ENCODE measurements around the gene VAT1L. TPM values are rescaled to one million over a fixed set of nuclear protein-coding genes. Genes with fewer than 3 reads are reported as not detected.
"Not testable (repeated sequence)": the region's sequence is repeated elsewhere in the genome, so short reads cannot be mapped to it uniquely, and the experiment has no call there.

Gene VAT1L
- total RNA-seq, 2 experiments from 2014 or later: not detected

DNA sequence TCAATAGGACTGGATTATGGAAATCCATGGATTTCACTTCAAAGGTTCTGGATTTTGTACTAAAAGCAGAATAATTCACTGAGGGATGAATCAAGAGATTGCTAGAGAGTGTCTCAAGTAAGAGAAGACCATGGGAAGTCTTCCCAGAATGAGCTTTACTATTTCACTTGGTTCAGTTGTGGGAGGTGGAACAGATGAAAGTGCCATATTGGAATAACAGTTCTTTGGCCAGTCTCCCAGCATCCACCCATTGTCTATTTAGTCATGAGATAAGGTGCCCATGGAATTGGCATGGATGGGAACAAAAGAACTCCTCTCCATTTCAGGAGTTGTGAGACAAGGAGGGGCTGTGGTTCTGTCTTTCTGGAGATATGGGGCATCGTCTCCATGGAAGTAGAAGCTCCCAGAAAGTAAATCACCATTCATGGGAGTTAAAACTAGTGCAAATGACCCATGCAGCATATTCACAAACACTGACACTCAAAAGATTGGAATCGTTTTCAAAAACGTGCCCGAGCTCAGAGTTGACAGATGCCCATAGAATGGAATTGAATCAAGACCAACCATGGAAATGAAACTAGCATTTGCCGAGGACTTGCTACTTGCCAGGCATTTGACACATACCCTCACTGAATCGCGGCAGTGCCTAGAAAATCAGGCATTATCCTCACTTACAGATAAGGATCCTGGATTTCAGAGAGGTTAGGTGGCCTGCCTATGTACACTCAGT lies 197.8 kb downstream of the VAT1L start:
- intact Hi-C loops (cut with micrococcal nuclease): no loop called here

DNA sequence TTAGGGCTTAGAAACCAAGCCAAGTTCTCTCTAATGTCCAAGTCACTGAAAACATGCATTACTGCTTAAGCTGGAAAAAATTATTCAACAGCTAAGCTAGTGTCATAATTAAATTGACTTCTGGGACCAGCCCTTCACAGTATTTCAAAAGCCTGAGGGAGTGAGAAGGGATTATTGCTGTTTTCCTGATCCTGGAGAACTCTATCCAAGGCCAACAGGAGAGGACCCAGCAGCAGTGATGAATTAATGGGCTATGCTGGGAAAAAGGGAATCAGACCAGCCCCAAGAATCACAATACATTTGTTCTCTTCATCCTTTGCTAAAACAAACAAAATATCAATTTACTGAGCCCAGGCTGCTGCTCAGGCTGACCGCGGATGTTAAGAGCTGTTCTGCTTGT lies 199.4 kb downstream of the VAT1L start:
- DNase-seq: no peak
- POLR2A ChIA-PET: no interaction called here
- peaks cover 9% of the 10 kb centered on the region for H3K27me3 Mint-ChIP-seq
- no peaks in the 10 kb centered on the region for H3K4me1 Mint-ChIP-seq (ENCODE audit: low read depth)
- H3K9me3 Mint-ChIP-seq: no peaks in the 10 kb centered on the region
- intact Hi-C loops (cut with micrococcal nuclease): no loop called here
- CTCF ChIA-PET: interaction anchor here (1.9 kb wide), 1 partner anchor 18 kb away, joined by 5 read pairs; no protein-coding TSS in a partner anchor
- H3K36me3 Mint-ChIP-seq: no peaks in the 10 kb centered on the region
- no peak overlapping the region for H3K27ac Mint-ChIP-seq
- H3K4me3 Mint-ChIP-seq: no peak overlapping the region

More for the DNA sequence above, 197.8 kb downstream of the VAT1L start:
- ChIA-PET CTCF (no interaction called here), POLR2A (no interaction called here)
- peaks cover 6% of the 10 kb centered on the region for H3K27me3 Mint-ChIP-seq
- H3K27ac Mint-ChIP-seq: no peak overlapping the region
- no peaks in the 10 kb centered on the region for H3K36me3 Mint-ChIP-seq
- H3K4me3 Mint-ChIP-seq: no peak overlapping the region
- no peaks in the 10 kb centered on the region for H3K9me3 Mint-ChIP-seq
- no peaks in the 10 kb centered on the region for H3K4me1 Mint-ChIP-seq (ENCODE audit: low read depth)
- no peak for DNase-seq

DNA sequence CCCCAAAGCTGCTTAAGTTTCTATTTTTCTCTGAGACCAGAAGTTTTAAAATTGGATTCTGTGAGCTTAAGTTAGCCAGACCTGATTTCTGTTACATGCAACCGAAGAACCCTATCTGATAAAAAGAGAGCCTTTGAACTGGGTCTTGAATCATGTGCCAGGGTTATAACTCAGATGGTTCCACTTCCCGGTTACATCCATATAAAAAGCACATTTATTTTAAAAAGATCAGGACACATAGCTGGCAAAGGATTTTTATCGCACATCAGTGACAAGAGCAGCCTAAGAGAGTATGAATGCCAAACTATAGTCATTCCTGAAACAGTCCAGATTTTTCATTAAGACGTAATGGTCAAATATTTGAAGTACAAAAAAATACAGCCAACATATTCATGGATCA lies 201.5 kb downstream of the VAT1L start:
- ChIA-PET POLR2A (no interaction called here), CTCF (interaction anchor here (0.6 to 1.9 kb wide), 3 partner anchors 13 to 404 kb away, joined by 3 to 6 read pairs (median 5); no protein-coding TSS in a partner anchor)
- no peak for DNase-seq
- no peaks in the 10 kb centered on the region for H3K9me3 Mint-ChIP-seq
- H3K4me1 Mint-ChIP-seq (ENCODE audit: low read depth): no peaks in the 10 kb centered on the region
- peaks cover 9% of the 10 kb centered on the region for H3K27me3 Mint-ChIP-seq
- intact Hi-C loops (cut with micrococcal nuclease): no loop called here
- no peaks in the 10 kb centered on the region for H3K36me3 Mint-ChIP-seq
- no peak overlapping the region for H3K27ac Mint-ChIP-seq
- H3K4me3 Mint-ChIP-seq: no peak overlapping the region

DNA sequence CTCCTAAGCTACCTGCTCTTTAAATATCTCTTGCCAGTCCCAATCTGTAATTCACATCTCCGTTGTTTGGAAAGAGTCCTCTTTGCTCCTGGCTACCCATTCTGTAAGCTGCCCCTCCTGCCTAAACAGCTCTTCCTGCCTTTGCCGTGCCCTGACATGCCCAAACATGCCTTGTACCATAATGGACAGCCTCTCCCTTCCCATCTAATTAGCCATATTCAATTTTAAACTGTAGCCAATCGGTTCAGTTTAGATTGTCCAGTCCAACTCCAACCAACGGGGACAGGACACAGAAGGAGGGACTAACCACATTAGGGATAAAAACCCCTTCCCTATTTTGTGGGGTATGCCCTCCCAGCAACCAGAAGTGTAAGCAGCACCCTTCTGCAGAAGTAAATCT lies 203.3 kb downstream of the VAT1L start:
- POLR2A ChIA-PET: interaction anchor here (0.9 kb wide), 1 partner anchor 9 kb away, joined by 3 read pairs; no protein-coding TSS in a partner anchor
- no peak overlapping the region for H3K27ac Mint-ChIP-seq
- H3K9me3 Mint-ChIP-seq: peaks cover 8% of the 10 kb centered on the region
- no peak overlapping the region for H3K4me3 Mint-ChIP-seq
- H3K36me3 Mint-ChIP-seq: no peaks in the 10 kb centered on the region
- intact Hi-C loops (cut with micrococcal nuclease): no loop called here
- H3K27me3 Mint-ChIP-seq: peaks cover 6% of the 10 kb centered on the region
- H3K4me1 Mint-ChIP-seq (ENCODE audit: low read depth): no peaks in the 10 kb centered on the region
- CTCF ChIA-PET: interaction anchor here (1.0 to 1.6 kb wide), 3 partner anchors 9 to 21 kb away, joined by 3 to 8 read pairs (median 4); no protein-coding TSS in a partner anchor
- DNase-seq: no peak

DNA sequence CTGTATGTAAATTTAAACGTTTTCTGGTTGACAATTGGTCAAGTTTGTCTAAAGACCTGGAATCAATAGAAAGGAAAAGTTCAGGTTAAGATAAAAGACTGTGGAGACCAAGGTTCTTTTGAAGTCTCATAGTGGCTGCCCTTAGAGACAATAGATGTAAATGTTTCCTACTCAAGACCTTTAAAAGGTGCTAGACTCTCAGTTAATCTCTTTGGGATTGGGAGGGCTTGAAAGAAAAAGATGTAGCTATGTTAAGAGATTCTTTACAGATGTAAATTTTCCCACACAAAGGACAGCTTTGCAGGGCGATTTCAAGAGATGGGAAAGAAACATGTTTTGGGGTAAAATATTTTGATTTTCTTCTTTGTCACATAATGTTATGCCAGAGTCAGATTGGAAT lies 204.0 kb downstream of the VAT1L start:
- POLR2A ChIA-PET; H3K27ac Mint-ChIP-seq; H3K4me3 Mint-ChIP-seq; H3K27me3 Mint-ChIP-seq; intact Hi-C loops (cut with micrococcal nuclease); H3K36me3 Mint-ChIP-seq; DNase-seq; H3K9me3 Mint-ChIP-seq; H3K4me1 Mint-ChIP-seq (ENCODE audit: low read depth): not testable (repeated sequence)
- CTCF ChIA-PET: interaction anchor here (1.4 to 1.6 kb wide), 2 partner anchors 8 to 10 kb away, joined by 4 to 8 read pairs; no protein-coding TSS in a partner anchor

DNA sequence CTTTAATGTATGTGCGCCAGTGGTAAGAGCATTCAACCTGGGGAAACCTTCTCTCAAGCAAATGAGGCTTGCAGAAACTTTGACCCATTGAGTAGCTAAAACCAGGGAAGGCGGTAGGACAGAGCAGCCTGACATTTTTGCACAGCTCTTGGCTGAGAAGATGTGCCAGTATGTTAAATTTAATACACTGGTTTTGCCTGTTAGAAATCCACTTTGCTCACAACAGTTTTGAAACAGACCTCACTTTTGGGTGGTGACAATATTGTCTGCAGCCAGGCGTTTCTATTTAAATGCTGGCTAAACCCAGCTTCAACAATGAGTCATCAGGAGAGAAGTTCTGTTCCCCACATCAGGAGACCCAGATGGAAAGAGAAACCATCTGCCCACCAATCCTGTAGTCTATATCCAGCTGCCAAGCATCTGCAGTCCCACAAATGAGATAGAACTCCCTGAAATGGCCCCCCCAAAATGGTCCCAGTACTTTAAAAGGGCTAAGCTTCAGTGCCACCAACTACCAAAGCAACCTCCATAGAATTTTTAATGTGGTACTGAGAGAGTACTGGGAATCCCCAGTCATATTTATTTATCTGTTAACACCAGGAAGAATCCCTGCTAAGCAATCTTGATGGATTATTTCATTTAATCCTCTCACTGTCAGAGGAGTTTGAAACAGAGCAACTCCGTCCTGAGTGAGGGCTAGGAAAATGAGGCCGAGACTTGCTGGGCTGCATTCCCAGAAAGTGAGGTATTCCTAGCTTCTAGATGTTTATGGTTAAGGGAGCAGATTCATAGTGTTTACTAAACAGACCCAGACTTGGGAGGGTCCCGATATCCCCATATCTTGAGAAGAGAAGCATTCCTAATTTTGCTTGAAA lies 205.0 kb downstream of the VAT1L start:
- intact Hi-C loops (cut with micrococcal nuclease): no loop called here
- ChIA-PET CTCF (interaction anchor here (0.7 to 1.4 kb wide), 2 partner anchors 7 to 9 kb away, joined by 3 to 4 read pairs; no protein-coding TSS in a partner anchor), POLR2A (no interaction called here)
- no peak for DNase-seq
- no peaks in the 10 kb centered on the region for H3K4me1 Mint-ChIP-seq (ENCODE audit: low read depth)
- H3K36me3 Mint-ChIP-seq: no peaks in the 10 kb centered on the region
- H3K4me3 Mint-ChIP-seq: no peak overlapping the region
- H3K27me3 Mint-ChIP-seq: peaks cover 9% of the 10 kb centered on the region
- no peak overlapping the region for H3K27ac Mint-ChIP-seq
- peaks cover 10% of the 10 kb centered on the region for H3K9me3 Mint-ChIP-seq

DNA sequence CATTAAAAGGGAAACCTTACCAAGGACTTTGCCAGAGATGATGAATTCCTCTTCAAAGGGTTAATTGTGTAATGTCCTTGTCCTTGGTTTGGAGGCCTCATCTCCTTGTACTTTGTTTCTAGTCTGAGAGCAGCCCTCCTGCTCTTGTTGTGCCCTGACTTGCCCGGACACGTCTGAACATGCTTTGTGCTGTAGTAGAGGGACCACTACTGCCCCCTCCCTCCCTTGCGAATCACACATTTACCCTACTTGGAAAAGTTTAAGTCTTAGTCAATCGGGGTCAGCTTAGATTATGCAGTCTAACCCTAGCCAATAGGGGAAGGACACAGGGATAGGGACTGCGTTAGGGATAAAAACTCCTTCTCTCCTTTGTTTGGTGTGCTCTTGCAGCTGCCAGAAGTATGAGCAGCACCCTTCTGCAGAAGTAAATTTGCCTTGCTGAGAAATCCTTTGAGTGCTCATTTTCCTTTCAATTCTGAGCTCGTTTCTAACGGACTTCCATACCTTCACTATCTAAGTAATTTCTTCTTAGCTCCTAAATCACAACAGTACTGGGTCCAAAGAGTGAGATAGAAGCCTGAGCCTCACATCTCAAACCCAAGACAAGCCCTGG lies 207.6 kb downstream of the VAT1L start:
- ChIA-PET CTCF (no interaction called here), POLR2A (no interaction called here)
- H3K36me3 Mint-ChIP-seq: no peaks in the 10 kb centered on the region

DNA sequence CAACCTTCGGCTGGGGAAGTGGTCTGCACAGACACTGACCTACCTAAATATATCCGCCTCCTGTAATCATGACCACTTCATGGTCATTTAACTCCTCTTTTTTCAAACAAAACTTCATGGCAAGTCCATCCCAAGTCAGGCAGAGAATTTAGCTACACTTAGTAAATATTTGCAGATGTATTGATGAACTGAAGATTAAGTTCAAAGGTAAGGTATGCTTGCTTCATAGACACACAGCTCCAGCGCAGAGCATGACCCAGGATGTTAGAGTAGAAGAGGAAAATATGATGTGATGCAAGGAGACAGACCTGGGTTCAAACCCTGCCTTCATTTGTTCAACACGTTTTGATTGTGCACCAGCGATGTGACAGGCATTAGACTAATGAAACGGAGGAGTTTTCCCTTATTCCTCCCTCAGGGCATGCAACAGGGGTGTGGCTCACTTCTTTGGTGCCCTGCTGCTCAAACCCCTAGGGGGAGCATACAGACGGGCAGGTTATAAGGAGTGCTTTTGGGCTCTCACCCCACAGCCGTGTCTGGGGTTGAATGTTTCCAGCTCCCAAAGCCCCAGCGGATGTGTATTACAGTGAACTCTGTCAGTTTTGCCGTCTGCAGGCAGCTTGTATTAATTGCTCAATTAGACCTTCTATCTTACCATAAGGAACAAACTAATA lies 210.1 kb downstream of the VAT1L start:
- Mint-ChIP-seq H3K9me3 (peaks cover 10% of the 10 kb centered on the region), H3K36me3 (no peaks in the 10 kb centered on the region), H3K4me3 (no peak overlapping the region), H3K27me3 (peaks cover 8% of the 10 kb centered on the region), H3K27ac (no peak overlapping the region), H3K4me1 (ENCODE audit: low read depth) (peaks cover 2% of the 10 kb centered on the region)
- no peak for DNase-seq
- intact Hi-C loops (cut with micrococcal nuclease): no loop called here
- POLR2A ChIA-PET: no interaction called here
- CTCF ChIA-PET: interaction anchor here (1.4 kb wide), 1 partner anchor 29 kb away, joined by 3 read pairs; no protein-coding TSS in a partner anchor

More for the DNA sequence above, 207.6 kb downstream of the VAT1L start:
- intact Hi-C loops (cut with micrococcal nuclease): no loop called here
- Mint-ChIP-seq H3K27me3 (peaks cover 11% of the 10 kb centered on the region), H3K4me1 (ENCODE audit: low read depth) (no peaks in the 10 kb centered on the region), H3K27ac (no peak overlapping the region), H3K9me3 (peaks cover 10% of the 10 kb centered on the region), H3K4me3 (no peak overlapping the region)
- no peak for DNase-seq

DNA sequence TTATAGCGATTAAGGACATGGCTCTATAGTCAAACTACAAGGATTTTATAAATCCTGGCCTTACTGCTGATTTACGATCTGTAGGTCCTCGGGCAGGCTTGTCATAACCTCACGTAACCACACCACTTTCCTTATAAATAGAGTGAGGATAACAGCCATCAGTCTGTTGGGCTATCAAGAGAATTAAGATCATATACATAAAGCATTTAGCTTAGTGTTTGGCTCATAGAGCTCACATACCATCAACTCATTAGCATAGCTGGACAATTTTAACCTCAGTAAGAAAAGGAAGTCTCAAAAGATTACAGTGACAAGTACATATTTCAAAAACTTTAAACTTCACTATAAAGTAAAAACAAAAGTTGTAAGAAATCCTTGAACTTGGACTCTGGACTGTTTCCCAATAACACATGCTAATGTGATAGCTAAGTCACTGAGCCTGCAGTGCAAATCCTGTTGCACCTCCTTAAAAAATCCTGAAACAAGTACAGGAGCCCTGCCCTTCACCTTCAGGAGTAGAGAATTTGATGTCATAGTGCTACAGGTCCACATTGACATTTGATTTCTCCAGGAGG lies 213.2 kb downstream of the VAT1L start:
- POLR2A ChIA-PET: no interaction called here
- H3K36me3 Mint-ChIP-seq: no peaks in the 10 kb centered on the region
- CTCF ChIA-PET: interaction anchor here (0.7 to 4.0 kb wide), 7 partner anchors 9 to 325 kb away, joined by 3 to 38 read pairs (median 3); partner anchors contain the start of genes NUDT7 and WWOX

DNA sequence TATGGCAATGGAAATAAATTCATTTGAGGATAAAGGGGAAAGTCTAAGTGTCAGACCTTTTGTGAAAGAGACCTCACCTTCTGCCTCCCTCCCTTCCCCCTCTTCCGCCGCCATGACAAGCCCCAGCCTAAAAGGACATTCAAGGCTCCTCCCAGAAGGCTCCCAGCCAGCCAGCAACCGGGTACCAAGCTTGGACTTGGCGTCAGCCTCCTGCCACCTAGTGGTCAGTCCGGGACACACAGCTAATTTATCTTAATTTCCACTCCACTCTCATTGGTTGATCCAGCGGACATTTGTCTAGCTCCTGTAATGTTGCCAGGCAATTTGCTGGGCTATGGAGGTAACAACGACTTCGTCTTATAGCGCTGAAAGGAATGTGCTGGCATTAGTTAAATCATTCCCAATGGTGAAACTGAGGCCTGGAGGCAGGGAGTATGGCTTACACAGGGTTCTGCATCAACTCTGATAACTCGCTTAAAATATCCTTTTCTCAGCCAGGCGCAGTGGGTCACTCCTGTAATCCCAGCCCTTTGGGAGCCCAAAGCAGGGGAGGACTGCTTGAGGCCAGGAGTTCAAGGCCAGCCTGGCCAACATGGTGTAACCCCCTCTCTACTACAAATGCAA lies 214.7 kb downstream of the VAT1L start:
- no peaks in the 10 kb centered on the region for H3K9me3 Mint-ChIP-seq
- H3K27ac Mint-ChIP-seq: no peak overlapping the region
- H3K27me3 Mint-ChIP-seq: peaks cover 11% of the 10 kb centered on the region
- ChIA-PET POLR2A (interaction anchor here (0.5 kb wide), 1 partner anchor 552 kb away, joined by 3 read pairs; no protein-coding TSS in a partner anchor), CTCF (interaction anchor here (0.6 to 4.0 kb wide), 27 partner anchors 9 to 766 kb away, joined by 3 to 38 read pairs (median 4); no protein-coding TSS in a partner anchor)
- intact Hi-C loops (cut with micrococcal nuclease): loop anchor here (1.0 kb wide), 3 partner anchors 52 to 767 kb away; no protein-coding TSS in a partner anchor
- DNase-seq: peak; percentile 87
- peaks cover 2% of the 10 kb centered on the region for H3K4me1 Mint-ChIP-seq (ENCODE audit: low read depth)
- no peaks in the 10 kb centered on the region for H3K36me3 Mint-ChIP-seq
- H3K4me3 Mint-ChIP-seq: no peak overlapping the region

More for the DNA sequence above, 213.2 kb downstream of the VAT1L start:
- Mint-ChIP-seq H3K27ac (no peak overlapping the region), H3K4me1 (ENCODE audit: low read depth) (peaks cover 2% of the 10 kb centered on the region), H3K27me3 (peaks cover 11% of the 10 kb centered on the region), H3K4me3 (no peak overlapping the region), H3K9me3 (peaks cover 3% of the 10 kb centered on the region)
- intact Hi-C loops (cut with micrococcal nuclease): no loop called here
- no peak for DNase-seq

DNA sequence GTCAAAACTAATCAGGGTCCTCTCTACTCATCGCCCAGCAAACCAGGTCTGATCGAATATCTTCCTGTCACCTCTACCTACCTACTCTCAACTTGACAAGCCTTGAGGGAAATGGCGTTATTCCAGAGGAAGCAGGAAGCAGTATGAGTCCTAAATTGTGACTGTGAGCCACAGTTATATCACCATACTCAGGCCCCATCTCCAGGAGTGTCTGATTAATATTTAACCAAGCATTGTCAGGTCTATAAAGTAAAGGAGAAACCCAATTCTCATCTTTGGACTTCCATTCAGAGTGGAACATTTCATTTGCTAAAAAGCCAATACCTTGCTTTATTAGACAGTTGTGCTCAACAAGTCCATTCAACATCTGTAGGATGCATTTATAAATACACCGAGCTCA lies 216.2 kb downstream of the VAT1L start:
- H3K9me3 Mint-ChIP-seq: no peaks in the 10 kb centered on the region
- H3K27ac Mint-ChIP-seq: no peak overlapping the region
- peaks cover 7% of the 10 kb centered on the region for H3K27me3 Mint-ChIP-seq
- DNase-seq: no peak
- ChIA-PET POLR2A (no interaction called here), CTCF (interaction anchor here (0.6 to 4.0 kb wide), 7 partner anchors 22 to 829 kb away, joined by 3 to 38 read pairs (median 6); partner anchors contain the start of gene WWOX)
- no peaks in the 10 kb centered on the region for H3K36me3 Mint-ChIP-seq
- intact Hi-C loops (cut with micrococcal nuclease): no loop called here
- no peak overlapping the region for H3K4me3 Mint-ChIP-seq
- peaks cover 2% of the 10 kb centered on the region for H3K4me1 Mint-ChIP-seq (ENCODE audit: low read depth)
